ENCODE results near the gene PARN. TPM values are rescaled to one million over a fixed set of nuclear protein-coding genes. Genes with fewer than 3 reads are reported as not detected.

Gene PARN
- polyA plus RNA-seq, 1 donor from 2014 or later: 22.3 TPM

DNA sequence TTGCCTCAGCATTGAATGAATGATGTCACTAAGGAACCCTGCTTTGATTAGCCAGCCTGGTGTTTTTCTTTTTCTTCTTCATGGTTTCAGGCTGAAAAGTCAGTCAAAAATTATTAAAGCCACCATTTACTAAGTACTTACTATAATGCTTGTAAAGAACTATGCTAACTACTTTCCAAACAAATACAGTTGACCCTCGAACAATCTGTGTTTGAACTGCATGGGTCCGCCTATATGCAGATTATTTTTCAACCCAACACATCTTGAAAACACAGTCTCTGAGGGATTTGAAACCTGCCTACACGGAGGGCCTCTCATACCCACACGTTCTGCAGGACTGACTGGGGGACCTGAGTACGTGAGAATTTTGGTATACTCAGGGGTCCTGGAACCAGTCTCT is 136.3 kb downstream of the PARN start:
- Histone ChIP-seq H3K9me2 (ENCODE audit: insufficient read depth, low read length) (no peaks in the 10 kb centered on the region), H3K27me3 (ENCODE audit: insufficient read depth, low read depth, low read length) (no peaks in the 10 kb centered on the region), H4K20me1 (ENCODE audit: insufficient read depth) (no peaks in the 10 kb centered on the region), H3K4me3 (ENCODE audit: low read length) (no peak overlapping the region), H2AFZ (ENCODE audit: low read depth, low read length) (no peak overlapping the region), H3K79me2 (replicated peaks; ENCODE audit: insufficient read depth, low read length) (no peaks in the 10 kb centered on the region), H3K4me2 (ENCODE audit: low read length) (no peak overlapping the region), H3K27ac (ENCODE audit: low read length) (no peak overlapping the region), H3F3A (ENCODE audit: insufficient read depth, low read length, poor library complexity, severe bottlenecking) (no peaks in the 10 kb centered on the region), H3K9ac (ENCODE audit: low read length) (no peak overlapping the region), H3K36me3 (ENCODE audit: insufficient read depth, low read length) (no peaks in the 10 kb centered on the region), H3K9me3 (ENCODE audit: low read length) (no peaks in the 10 kb centered on the region)
- TF ChIP-seq EP300 (conservative IDR thresholded peaks at IDR 0.05; ENCODE audit: poor library complexity, severe bottlenecking): no peak
- no peak for TF ChIP-seq TAF1 (IDR thresholded peaks at IDR 0.05; ENCODE audit: low read depth)
- no peak for TF ChIP-seq POLR2AphosphoS5 (IDR thresholded peaks at IDR 0.05)
- no peak for TF ChIP-seq SMC3 (conservative IDR thresholded peaks at IDR 0.05; ENCODE audit: poor library complexity)
- TF ChIP-seq, protein P1, sequence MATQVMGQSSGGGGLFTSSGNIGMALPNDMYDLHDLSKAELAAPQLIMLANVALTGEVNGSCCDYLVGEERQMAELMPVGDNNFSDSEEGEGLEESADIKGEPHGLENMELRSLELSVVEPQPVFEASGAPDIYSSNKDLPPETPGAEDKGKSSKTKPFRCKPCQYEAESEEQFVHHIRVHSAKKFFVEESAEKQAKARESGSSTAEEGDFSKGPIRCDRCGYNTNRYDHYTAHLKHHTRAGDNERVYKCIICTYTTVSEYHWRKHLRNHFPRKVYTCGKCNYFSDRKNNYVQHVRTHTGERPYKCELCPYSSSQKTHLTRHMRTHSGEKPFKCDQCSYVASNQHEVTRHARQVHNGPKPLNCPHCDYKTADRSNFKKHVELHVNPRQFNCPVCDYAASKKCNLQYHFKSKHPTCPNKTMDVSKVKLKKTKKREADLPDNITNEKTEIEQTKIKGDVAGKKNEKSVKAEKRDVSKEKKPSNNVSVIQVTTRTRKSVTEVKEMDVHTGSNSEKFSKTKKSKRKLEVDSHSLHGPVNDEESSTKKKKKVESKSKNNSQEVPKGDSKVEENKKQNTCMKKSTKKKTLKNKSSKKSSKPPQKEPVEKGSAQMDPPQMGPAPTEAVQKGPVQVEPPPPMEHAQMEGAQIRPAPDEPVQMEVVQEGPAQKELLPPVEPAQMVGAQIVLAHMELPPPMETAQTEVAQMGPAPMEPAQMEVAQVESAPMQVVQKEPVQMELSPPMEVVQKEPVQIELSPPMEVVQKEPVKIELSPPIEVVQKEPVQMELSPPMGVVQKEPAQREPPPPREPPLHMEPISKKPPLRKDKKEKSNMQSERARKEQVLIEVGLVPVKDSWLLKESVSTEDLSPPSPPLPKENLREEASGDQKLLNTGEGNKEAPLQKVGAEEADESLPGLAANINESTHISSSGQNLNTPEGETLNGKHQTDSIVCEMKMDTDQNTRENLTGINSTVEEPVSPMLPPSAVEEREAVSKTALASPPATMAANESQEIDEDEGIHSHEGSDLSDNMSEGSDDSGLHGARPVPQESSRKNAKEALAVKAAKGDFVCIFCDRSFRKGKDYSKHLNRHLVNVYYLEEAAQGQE (IDR thresholded peaks at IDR 0.05; ENCODE audit: borderline replicate concordance): no peak
- TF ChIP-seq, protein P2, sequence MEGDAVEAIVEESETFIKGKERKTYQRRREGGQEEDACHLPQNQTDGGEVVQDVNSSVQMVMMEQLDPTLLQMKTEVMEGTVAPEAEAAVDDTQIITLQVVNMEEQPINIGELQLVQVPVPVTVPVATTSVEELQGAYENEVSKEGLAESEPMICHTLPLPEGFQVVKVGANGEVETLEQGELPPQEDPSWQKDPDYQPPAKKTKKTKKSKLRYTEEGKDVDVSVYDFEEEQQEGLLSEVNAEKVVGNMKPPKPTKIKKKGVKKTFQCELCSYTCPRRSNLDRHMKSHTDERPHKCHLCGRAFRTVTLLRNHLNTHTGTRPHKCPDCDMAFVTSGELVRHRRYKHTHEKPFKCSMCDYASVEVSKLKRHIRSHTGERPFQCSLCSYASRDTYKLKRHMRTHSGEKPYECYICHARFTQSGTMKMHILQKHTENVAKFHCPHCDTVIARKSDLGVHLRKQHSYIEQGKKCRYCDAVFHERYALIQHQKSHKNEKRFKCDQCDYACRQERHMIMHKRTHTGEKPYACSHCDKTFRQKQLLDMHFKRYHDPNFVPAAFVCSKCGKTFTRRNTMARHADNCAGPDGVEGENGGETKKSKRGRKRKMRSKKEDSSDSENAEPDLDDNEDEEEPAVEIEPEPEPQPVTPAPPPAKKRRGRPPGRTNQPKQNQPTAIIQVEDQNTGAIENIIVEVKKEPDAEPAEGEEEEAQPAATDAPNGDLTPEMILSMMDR (IDR thresholded peaks at IDR 0.05; ENCODE audit: poor library complexity, severe bottlenecking): no peak
- TF ChIP-seq EZH2 (IDR thresholded peaks at IDR 0.05; ENCODE audit: borderline replicate concordance, insufficient read depth, low read length, poor library complexity, severe bottlenecking): no peak
- TF ChIP-seq MXI1 (conservative IDR thresholded peaks at IDR 0.05; ENCODE audit: poor library complexity, severe bottlenecking): no peak
- TF ChIP-seq RAD21 (conservative IDR thresholded peaks at IDR 0.05): no peak

DNA sequence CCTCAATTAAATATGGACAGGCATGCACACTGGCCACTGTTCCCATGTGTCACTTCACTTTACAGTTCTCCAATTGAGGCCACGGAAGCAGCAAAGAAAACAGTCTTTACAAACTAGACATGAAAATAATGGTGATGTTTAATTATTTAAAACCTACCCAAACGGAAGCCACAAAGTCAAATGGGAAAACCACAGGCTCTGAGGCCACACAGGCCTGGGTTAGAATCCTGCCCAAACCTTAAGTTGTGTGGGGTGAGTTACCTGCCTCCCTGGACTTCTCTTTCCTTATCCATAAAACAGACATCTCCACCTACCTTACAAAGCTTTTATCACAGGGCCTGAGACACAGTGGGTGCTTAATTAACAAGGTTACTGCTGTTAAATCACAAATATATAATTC is 137.4 kb downstream of the PARN start:
- Histone ChIP-seq H3F3A (ENCODE audit: insufficient read depth, low read length, poor library complexity, severe bottlenecking) (no peaks in the 10 kb centered on the region), H3K9ac (ENCODE audit: low read length) (no peak overlapping the region), H3K36me3 (ENCODE audit: insufficient read depth, low read length) (no peaks in the 10 kb centered on the region), H3K4me2 (ENCODE audit: low read length) (no peak overlapping the region), H3K9me3 (ENCODE audit: low read length) (no peaks in the 10 kb centered on the region), H2AFZ (ENCODE audit: low read depth, low read length) (no peak overlapping the region), H3K27ac (ENCODE audit: low read length) (no peak overlapping the region), H3K4me3 (ENCODE audit: low read length) (no peak overlapping the region), H4K20me1 (ENCODE audit: insufficient read depth) (no peaks in the 10 kb centered on the region), H3K27me3 (ENCODE audit: insufficient read depth, low read depth, low read length) (no peaks in the 10 kb centered on the region), H3K9me2 (ENCODE audit: insufficient read depth, low read length) (no peaks in the 10 kb centered on the region), H3K79me2 (replicated peaks; ENCODE audit: insufficient read depth, low read length) (no peaks in the 10 kb centered on the region)
- TF ChIP-seq TAF1 (IDR thresholded peaks at IDR 0.05; ENCODE audit: low read depth): no peak
- TF ChIP-seq RAD21 (conservative IDR thresholded peaks at IDR 0.05): no peak
- TF ChIP-seq, protein P2 (IDR thresholded peaks at IDR 0.05; ENCODE audit: poor library complexity, severe bottlenecking): no peak
- no peak for TF ChIP-seq EZH2 (IDR thresholded peaks at IDR 0.05; ENCODE audit: borderline replicate concordance, insufficient read depth, low read length, poor library complexity, severe bottlenecking)
- TF ChIP-seq POLR2AphosphoS5 (IDR thresholded peaks at IDR 0.05): no peak
- no peak for TF ChIP-seq EP300 (conservative IDR thresholded peaks at IDR 0.05; ENCODE audit: poor library complexity, severe bottlenecking)
- no peak for TF ChIP-seq MXI1 (conservative IDR thresholded peaks at IDR 0.05; ENCODE audit: poor library complexity, severe bottlenecking)
- no peak for TF ChIP-seq SMC3 (conservative IDR thresholded peaks at IDR 0.05; ENCODE audit: poor library complexity)
- TF ChIP-seq, protein P1 (IDR thresholded peaks at IDR 0.05; ENCODE audit: borderline replicate concordance): no peak

Data from neural cell (in vitro differentiated cells).